Mononuclear cell (primary cell): ENCODE results near the gene IMMP2L. TPM values are rescaled to one million over a fixed set of nuclear protein-coding genes. Genes with fewer than 3 reads are reported as not detected.
"Not testable (repeated sequence)": the region's sequence is repeated elsewhere in the genome, so short reads cannot be mapped to it uniquely, and the experiment has no call there.

Experiments used
- H3K27me3 ChIP-seq: 2 replicates; pipeline ENCODE4 v1.6.0; 2011; ENCODE audit warnings: low read length, control low read depth; ENCODE audit not compliant: insufficient read depth
- H3K4me1 ChIP-seq: 2 replicates; pipeline ENCODE4 v1.5.1; 2011; ENCODE audit warnings: mild to moderate bottlenecking, low read length, control low read depth; ENCODE audit not compliant: insufficient read depth
- H3K4me3 ChIP-seq: 2 replicates; pipeline ENCODE4 v1.5.1; 2011; ENCODE audit warnings: mild to moderate bottlenecking, low read length, moderate library complexity
- H3K9me3 ChIP-seq: 2 replicates; pipeline ENCODE4 v1.5.1; 2011; ENCODE audit warnings: low read depth, mild to moderate bottlenecking, control low read depth, low read length
- total RNA-seq: library from RNA; depleted of rRNA; stranded (reverse); fragments of >200 nt; gene quantifications from one replicate; pipeline ENCODE4 v1.2.3, GENCODE V29; 2012

The IMMP2L gene
- 14.6 TPM for total RNA-seq

DNA sequence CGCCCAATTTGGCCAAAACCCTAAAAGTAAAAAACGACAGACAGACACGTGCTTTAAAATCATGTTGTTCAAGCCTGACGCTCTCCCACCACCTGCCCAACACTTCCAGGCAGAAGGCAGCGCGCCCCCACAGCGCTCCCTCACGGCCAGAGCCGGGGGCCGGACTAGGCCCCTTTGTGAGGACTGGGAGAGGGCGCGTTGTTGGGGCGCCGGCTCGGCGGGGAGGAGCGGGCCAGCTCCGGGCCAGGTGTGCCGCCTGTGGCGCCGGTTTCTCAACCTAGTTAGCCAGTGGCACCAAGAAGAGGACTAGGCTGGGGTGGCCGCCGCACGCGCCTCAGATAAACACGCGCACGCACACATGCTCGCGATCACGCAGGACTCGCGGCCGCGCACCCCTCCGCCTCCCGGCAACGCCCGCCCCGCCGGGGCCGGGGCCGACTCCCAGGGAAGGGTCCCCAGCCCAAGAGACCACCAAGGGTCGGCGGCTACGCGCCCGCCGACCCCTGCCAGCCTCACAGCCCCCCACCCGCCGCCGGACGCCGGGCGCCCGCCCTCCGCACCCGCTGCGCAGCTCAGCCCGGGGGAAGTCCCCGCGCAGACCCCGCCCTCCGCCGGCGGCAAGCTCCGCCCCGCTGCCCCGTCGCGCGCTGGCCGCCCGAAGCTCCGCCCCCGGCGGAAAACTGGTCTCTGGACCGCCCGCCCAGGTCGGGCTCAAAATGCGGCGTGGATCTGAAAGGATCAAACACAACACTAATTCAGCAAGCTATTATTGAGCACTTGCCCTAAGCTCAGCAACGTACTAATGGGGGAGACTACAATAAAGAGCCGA lies at the start of gene IMMP2L:
Gene IMMP2L (minus strand): TSS at position 589 of the 829 bp plus-strand sequence.
- H3K9me3 ChIP-seq, result no peaks in the 10 kb centered on the region
- H3K27me3 ChIP-seq, result peaks cover 3% of the 10 kb centered on the region
- peaks cover 20% of the 10 kb centered on the region for H3K4me1 ChIP-seq
- peak within 1 kb of the TSS; percentile 63 for H3K4me3 ChIP-seq

DNA sequence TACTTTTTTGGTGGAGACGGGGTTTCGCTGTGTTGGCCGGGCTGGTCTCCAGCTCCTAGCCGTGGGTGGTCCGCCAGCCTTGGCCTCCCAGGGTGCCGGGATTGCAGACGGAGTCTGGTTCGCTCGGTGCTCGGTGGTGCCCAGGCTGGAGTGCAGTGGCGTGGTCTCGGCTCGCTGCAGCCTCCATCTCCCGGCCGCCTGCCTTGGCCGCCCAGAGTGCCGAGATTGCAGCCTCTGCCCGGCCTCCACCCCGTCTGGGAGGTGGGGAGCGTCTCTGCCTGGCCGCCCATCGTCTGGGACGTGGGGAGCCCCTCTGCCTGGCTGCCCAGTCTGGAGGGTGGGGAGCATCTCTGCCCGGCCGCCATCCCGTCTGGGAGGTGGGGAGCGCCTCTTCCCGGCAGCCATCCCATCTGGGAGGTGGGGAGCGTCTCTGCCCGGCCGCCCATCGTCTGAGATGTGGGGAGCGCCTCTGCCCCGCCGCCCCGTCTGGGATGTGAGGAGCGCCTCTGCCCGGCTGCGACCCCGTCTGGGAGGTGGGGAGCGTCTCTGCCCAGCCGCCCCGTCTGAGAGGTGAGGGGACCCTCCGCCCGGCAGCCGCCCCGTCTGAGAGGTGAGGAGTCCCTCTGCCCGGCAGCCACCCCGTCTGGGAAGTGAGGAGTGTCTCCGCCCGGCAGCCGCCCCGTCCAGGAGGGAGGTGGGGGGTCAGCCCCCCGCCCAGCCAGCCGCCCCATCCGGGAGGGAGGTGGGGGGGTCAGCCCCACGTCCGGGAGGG lies 47.4 kb upstream of the IMMP2L start:
- not testable (repeated sequence) for H3K9me3 ChIP-seq, H3K27me3 ChIP-seq, H3K4me3 ChIP-seq, H3K4me1 ChIP-seq

DNA sequence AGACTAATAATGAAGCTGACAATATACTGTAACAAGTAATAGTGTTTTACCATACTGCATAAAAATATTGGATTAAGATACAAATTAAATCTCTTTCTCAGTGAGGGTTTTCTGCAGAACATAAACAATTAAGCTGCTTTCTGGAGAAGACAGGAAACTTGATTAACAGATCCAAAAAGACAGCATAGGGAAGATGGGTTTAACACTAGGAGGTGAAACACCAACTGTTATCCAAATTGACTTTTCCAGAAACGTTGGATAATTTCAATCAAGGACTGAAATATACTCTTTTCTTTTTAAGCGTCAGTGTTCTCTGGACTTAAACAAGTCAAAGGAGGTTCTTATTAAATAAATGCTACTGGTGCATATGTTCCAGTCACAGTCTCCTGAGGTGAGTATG lies 45.3 kb upstream of the IMMP2L start:
- Histone ChIP-seq H3K4me3 (no peak overlapping the region), H3K27me3 (no peaks in the 10 kb centered on the region), H3K4me1 (no peaks in the 10 kb centered on the region), H3K9me3 (no peaks in the 10 kb centered on the region)

DNA sequence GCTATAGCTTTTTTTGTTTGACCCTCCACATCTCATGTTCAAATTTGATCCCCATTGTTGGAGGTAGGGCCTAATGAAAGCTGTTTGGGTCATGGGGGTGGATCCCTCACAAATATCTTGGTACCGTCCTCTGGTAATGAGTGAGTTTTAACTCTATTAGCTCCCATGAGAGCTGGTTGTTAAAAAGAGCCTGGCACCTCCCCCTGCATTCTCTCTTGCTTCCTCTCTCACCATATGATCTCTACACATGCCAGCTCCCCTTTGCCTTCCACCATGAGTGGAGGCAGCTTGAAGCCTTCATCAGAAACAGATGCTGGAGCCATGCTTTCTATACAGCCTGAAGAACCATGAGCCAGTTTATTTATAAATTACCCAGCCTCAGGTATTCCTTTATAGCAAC lies 43.0 kb upstream of the IMMP2L start:
- Histone ChIP-seq H3K4me1 (no peaks in the 10 kb centered on the region), H3K27me3 (no peaks in the 10 kb centered on the region), H3K9me3 (no peaks in the 10 kb centered on the region), H3K4me3 (no peak overlapping the region)

DNA sequence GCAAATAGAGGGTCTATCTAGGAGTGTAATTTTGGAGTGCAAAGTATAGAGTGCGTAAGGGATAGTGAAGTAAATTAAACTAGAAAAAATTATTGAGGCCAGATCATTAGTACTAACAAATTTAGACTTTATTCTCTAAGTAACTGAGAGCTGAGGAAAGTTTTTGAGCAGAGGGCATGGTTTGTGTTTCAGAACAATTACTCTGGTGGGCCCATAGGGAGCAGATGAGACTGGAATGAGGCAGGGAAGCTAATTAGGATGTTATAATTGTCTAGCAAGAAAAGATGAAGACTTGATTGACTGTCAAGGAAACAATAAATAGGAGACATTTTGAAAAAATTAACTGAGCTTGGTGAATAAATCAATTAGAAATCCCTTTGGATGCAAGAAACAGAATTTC lies 37.8 kb upstream of the IMMP2L start:
- Histone ChIP-seq H3K4me3 (no peak overlapping the region), H3K4me1 (no peaks in the 10 kb centered on the region), H3K27me3 (no peaks in the 10 kb centered on the region), H3K9me3 (no peaks in the 10 kb centered on the region)

DNA sequence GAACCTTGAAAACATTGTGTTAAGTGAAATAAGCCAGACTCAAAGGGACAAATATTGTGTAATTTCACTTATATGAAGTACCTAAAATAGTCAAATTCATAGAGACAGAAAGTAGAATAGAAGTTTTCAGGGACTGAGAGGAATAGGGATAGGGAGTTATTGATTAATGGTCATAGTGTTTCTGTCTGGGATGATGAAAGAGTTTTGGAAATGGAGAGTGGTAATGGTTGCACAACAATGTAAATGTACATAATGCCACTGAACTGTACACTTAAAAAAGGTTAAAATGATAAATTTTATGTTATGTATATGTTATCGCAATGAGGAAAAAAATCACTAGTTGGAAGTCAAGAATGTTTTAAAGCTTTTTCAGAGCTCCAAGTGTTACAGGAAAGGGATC lies 33.5 kb upstream of the IMMP2L start:
- Histone ChIP-seq H3K9me3 (no peaks in the 10 kb centered on the region), H3K4me3 (no peak overlapping the region), H3K27me3 (no peaks in the 10 kb centered on the region), H3K4me1 (no peaks in the 10 kb centered on the region)

DNA sequence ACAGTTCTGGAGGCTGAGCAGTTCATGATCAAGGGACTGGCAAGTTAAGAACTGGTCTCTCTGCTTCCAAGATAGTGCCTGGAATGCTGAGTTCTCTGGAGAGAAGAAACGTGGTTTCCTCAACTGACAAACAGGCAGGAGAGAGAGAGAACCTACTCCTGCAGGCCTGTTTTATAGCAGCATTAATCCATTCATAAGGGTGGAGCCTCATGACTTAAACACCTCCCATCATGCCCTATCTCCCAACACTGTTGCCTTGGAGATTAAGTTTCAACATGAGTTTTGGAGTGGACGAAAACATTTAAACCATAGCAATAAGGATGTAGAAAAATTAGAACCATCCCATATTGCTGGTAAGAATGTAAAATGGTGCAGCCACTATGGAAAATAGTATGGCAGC lies 32.3 kb upstream of the IMMP2L start:
- H3K9me3 ChIP-seq, result no peaks in the 10 kb centered on the region
- H3K4me1 ChIP-seq, result no peaks in the 10 kb centered on the region
- no peak overlapping the region for H3K4me3 ChIP-seq
- H3K27me3 ChIP-seq, result no peaks in the 10 kb centered on the region

DNA sequence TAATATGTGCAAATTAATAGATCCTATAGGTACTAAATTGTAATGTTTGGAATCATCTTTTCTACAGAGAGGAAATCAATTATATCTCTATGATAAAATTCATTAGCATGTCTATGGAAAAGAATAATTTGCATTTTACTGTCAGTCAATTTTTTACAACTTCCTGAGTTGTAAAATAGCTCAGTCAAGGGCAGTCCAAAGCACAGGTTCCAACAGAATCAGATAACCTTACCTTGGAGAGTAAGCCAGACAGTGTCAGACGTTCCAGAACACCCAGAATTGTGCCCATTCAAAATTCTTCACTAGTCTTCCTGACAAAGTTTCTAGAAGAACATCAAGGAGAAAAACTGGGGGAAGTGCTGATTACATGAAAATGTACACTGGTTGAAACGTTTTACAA lies 31.1 kb upstream of the IMMP2L start:
- H3K9me3 ChIP-seq, result no peaks in the 10 kb centered on the region
- no peaks in the 10 kb centered on the region for H3K27me3 ChIP-seq
- no peaks in the 10 kb centered on the region for H3K4me1 ChIP-seq
- H3K4me3 ChIP-seq, result no peak overlapping the region

DNA sequence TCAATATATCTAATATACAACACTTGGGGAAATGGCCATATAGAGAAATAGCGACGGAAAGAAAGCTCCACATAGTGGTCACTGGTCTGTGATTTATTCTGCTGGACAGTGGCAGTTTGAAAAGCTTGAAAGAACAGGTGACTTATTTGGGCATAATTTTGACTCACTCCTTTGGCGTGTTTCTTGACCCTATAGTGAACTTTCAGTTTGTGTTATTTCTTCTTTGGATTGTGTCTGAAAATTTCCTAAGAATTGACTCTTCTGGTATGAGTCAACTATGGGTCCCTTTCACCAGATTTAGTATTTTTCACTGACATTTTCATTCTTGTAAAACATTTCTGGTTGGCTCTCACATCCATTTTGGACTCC lies 25.8 kb upstream of the IMMP2L start:
- no peaks in the 10 kb centered on the region for H3K9me3 ChIP-seq
- H3K4me1 ChIP-seq, result no peaks in the 10 kb centered on the region
- no peak overlapping the region for H3K4me3 ChIP-seq
- H3K27me3 ChIP-seq, result no peaks in the 10 kb centered on the region

DNA sequence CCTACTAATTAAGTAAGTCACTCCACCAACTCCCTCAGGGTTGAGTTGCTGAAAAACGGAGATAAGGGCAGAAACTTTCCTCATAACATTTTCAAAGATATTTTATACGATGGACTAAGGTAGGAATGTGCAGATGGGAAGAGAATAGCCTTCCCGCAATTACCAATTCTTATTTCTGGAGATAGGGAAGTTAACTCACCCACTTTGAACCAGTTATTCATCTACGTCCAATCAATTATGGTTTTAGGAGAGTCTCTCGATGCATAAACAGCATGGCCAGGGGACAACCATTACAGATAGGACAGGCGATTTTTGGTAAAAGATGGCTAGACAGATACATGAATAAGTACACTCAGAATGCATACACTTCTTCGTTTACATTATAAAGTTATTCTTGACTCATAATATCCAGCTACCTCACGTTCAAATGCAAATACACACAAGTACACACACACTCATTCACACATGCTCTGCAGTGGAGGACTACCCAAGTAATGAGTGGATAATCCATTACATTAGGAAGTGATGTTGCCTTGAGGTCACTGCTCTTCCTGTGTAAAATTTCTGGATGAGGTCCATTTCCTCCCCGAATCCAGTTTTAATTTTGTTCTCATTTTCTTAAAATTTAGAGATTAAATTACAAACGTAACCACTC lies 25.2 kb upstream of the IMMP2L start:
- no peaks in the 10 kb centered on the region for H3K27me3 ChIP-seq
- no peaks in the 10 kb centered on the region for H3K9me3 ChIP-seq
- no peak overlapping the region for H3K4me3 ChIP-seq
- H3K4me1 ChIP-seq, result no peaks in the 10 kb centered on the region

DNA sequence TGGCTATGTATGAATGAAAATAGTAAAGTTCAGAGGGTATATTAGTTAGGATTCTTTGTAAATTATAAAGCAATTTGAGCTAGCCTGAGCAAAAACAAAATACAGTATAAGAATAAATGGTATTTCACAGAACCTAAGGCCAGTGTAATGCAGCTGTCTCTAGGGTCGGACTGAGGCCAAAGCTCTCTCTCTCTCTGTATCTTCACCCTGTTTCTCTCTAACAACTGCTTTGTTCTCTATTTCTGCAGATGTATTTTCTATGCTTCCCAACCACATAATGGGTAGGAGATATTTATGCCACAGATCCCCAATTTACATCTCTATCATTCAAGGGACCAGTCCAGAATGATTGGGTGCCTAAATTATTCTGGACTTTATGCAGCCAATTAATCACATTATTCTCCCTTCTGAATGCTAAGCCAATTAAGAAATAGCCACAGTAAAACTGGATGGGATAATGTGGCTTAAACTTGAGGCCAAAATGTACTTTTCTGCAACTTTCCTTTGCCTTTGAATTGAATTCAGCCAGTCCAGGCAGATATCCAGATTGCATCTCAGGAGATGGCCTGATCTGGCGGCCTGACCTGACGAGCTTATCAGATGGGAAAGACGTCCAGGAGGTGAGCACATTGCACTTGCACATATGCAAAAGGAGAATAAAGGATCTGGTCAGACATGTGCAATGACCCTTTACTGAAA lies 24.6 kb upstream of the IMMP2L start:
- H3K4me3 ChIP-seq, result no peak overlapping the region
- H3K27me3 ChIP-seq, result no peaks in the 10 kb centered on the region
- no peaks in the 10 kb centered on the region for H3K4me1 ChIP-seq
- H3K9me3 ChIP-seq, result no peaks in the 10 kb centered on the region

DNA sequence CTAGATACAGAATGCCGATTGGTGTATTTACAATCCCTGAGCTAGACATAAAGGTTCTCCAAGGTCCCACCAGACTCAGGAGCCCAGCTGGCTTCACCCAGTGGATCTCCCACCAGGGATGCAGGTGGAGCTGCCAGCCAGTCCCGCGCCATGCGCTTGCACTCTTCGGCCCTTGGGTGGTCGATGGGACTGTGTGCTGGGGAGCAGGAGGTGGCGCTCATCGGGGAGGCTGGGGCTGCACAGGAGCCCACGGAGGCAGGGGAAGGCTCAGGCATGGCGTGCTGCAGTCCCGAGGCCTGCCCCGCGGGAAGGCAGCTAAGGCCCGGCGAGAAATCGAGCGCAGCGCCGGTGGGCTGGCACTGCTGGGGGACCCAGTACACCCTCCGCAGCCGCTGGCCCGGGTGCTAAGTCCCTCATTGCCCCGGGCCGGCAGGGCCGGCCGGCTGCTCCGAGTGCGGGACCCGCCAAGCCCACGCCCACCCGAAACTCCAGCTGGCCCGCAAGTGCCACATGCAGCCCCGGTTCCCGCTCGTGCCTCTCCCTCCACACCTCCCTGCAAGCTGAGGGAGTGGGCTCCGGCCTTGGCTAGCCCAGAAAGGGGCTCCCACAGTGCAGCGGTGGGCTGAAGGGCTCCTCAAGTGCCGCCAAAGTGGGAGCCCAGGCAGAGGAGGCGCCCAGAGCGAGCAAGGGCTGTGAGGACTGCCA lies 19.6 kb upstream of the IMMP2L start:
- H3K27me3 ChIP-seq, H3K4me3 ChIP-seq, H3K9me3 ChIP-seq, H3K4me1 ChIP-seq: not testable (repeated sequence)

DNA sequence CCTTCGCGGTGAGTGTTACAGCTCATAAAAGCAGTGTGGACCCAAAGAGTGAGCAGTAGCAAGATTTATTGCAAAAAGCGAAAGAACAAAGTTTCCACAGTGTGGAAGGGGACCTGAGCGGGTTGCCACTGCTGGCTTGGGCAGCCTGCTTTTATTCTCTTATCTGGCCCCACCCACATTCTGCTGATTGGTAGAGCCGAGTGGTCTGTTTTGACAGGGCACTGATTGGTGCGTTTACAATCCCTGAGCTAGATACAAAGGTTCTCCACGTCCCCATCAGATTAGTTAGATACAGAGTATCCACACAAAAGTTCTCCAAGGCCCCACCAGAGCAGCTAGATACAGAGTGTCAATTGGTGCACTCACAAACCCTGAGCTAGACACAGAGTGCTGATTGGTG lies 18.9 kb upstream of the IMMP2L start:
- not testable (repeated sequence) for H3K27me3 ChIP-seq, H3K4me3 ChIP-seq, H3K9me3 ChIP-seq, H3K4me1 ChIP-seq

DNA sequence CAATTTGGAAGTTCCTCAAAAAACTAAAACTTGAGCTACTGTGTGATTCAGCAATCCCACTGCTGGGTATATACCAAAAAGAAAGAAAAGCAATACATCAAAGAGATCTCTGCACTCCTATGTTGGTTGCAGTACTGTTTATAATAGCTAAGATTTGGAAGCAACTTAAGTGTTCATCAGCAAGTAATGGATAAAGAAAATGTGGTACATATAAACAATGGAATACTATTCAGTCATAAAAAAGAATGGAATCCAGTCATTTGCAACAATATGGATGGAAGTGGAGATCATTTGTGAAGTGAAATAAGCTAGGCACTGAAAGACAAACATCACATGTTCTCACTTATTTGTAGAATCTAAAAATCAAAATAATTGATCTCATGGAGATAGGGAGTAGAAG lies 16.5 kb upstream of the IMMP2L start:
- Histone ChIP-seq H3K9me3 (no peaks in the 10 kb centered on the region), H3K4me1 (no peaks in the 10 kb centered on the region), H3K4me3 (no peak overlapping the region), H3K27me3 (no peaks in the 10 kb centered on the region)
